Liver (tissue), 9 donors: ENCODE data around the gene CPA2. TPM values are rescaled to one million over a fixed set of nuclear protein-coding genes. Genes with fewer than 3 reads are reported as not detected.

Source experiments
- DNase-seq: peaks from one replicate; pipeline ENCODE4 v3.0.0-alpha.2; 2017; ENCODE audit warnings: low spot score
- H3K27ac ChIP-seq, 2 donors: one replicate each; pipeline ENCODE4 v1.7.0; 2013; ENCODE audit warnings: inconsistent platforms in 2 of 2, low read length in 2 of 2, control low read depth in 1 of 2, low read depth in 1 of 2, mild to moderate bottlenecking in 1 of 2
- H3K27me3 ChIP-seq, 4 donors: one replicate each; pipeline versions ENCODE4 v1.6.1 to v1.7.0; 2013; ENCODE audit warnings: low read length in 3 of 4, inconsistent platforms in 1 of 4, mild to moderate bottlenecking in 1 of 4, moderate library complexity in 1 of 4; ENCODE audit not compliant: control insufficient read depth in 4 of 4, insufficient read depth in 4 of 4
- H3K36me3 ChIP-seq, 4 donors: one replicate each; pipeline versions ENCODE4 v1.6.1 to v1.7.0; 2013; ENCODE audit warnings: low read length in 3 of 4, mild to moderate bottlenecking in 3 of 4, low read depth in 1 of 4, moderate library complexity in 1 of 4; ENCODE audit not compliant: control insufficient read depth in 4 of 4, insufficient read depth in 3 of 4
- H3K4me1 ChIP-seq, 4 donors: one replicate each; pipeline versions ENCODE4 v1.6.1 to v1.7.0; 2013; ENCODE audit warnings: low read length in 3 of 4, mild to moderate bottlenecking in 3 of 4, moderate library complexity in 1 of 4; ENCODE audit not compliant: control insufficient read depth in 4 of 4, insufficient read depth in 4 of 4
- H3K4me3 ChIP-seq, 3 donors: one replicate each; pipeline versions ENCODE4 v1.6.1 to v1.7.0; 2013; ENCODE audit warnings: low read length in 3 of 3, control low read depth in 1 of 3, low read depth in 1 of 3, mild to moderate bottlenecking in 1 of 3
- H3K9ac ChIP-seq, 2 donors: one replicate each; pipeline ENCODE4 v1.7.0; 2013; ENCODE audit warnings: low read length in 2 of 2, mild to moderate bottlenecking in 2 of 2, moderate library complexity in 2 of 2, control low read depth in 1 of 2, low read depth in 1 of 2
- H3K9me3 ChIP-seq, 4 donors: one replicate each; pipeline versions ENCODE4 v1.6.1 to v1.7.0; 2013; ENCODE audit warnings: low read length in 3 of 4; ENCODE audit not compliant: control insufficient read depth in 4 of 4
- EGR1 ChIP-seq, 2 donors: IDR thresholded peaks; 2 replicates each; pipeline ENCODE4 v1.6.1; 2016 to 2018; ENCODE audit warnings: antibody characterized with exemption in 2 of 2, low read depth in 2 of 2
- FOXA1 ChIP-seq: IDR thresholded peaks from 2 replicates; pipeline ENCODE4 v1.6.1; 2016; ENCODE audit warnings: antibody characterized with exemption
- FOXA2 ChIP-seq: IDR thresholded peaks from 2 replicates; pipeline ENCODE4 v1.6.1; 2016; ENCODE audit warnings: antibody characterized with exemption
- GABPA ChIP-seq, 2 donors: IDR thresholded peaks in 1 of 2; conservative IDR thresholded peaks in 1 of 2; 2 replicates each; pipeline ENCODE4 v1.6.1; 2016; ENCODE audit warnings: antibody characterized with exemption in 2 of 2, mild to moderate bottlenecking in 1 of 2, moderate library complexity in 1 of 2
- HNF4A ChIP-seq, 2 donors: conservative IDR thresholded peaks; 2 replicates each; pipeline ENCODE4 v1.6.1; 2016; ENCODE audit warnings: antibody characterized with exemption in 2 of 2, mild to moderate bottlenecking in 2 of 2
- HNF4G ChIP-seq: IDR thresholded peaks from 2 replicates; pipeline ENCODE4 v1.6.1; 2016; ENCODE audit warnings: antibody characterized with exemption
- JUND ChIP-seq, 2 donors: IDR thresholded peaks; 2 replicates each; pipeline ENCODE4 v1.6.1; 2016; ENCODE audit warnings: antibody characterized with exemption in 2 of 2
- NR2F2 ChIP-seq: IDR thresholded peaks from 2 replicates; pipeline ENCODE4 v1.6.1; 2016; ENCODE audit warnings: antibody characterized with exemption
- RAD21 ChIP-seq, 2 donors: IDR thresholded peaks; 2 replicates each; pipeline ENCODE4 v1.6.1; 2016; ENCODE audit warnings: antibody characterized with exemption in 2 of 2, mild to moderate bottlenecking in 2 of 2
- RXRA ChIP-seq, 2 donors: IDR thresholded peaks; 2 replicates each; pipeline ENCODE4 v1.6.1; 2017 to 2018; ENCODE audit warnings: antibody characterized with exemption in 2 of 2, mild to moderate bottlenecking in 1 of 2
- SP1 ChIP-seq: IDR thresholded peaks from 2 replicates; pipeline ENCODE4 v1.6.1; 2018; ENCODE audit warnings: antibody characterized with exemption, mild to moderate bottlenecking
- TAF1 ChIP-seq: conservative IDR thresholded peaks from 2 replicates; pipeline ENCODE4 v1.6.1; 2016; ENCODE audit warnings: antibody characterized with exemption, mild to moderate bottlenecking
- YY1 ChIP-seq: IDR thresholded peaks from 2 replicates; pipeline ENCODE4 v1.6.1; 2016; ENCODE audit warnings: antibody characterized with exemption, mild to moderate bottlenecking
- WGBS: extraction: QIAGEN DNeasy Blood & Tissue Kit; methylation state at CpG from one replicate; pipeline ENCODE4 v1.1.7; 2013; 5-methylcytosine and 5-hydroxymethylcytosine counted together
- polyA plus RNA-seq, 2 donors: library from polyadenylated mRNA; stranded (reverse) in 1 of 2; unstranded in 1 of 2; fragments of 200-250 nt in 1 of 2; fragments of >200 nt in 1 of 2; fragmentation: Nextera tagmentation in 1 of 2; extraction: Ambion mirVana in 1 of 2; gene quantifications; one replicate each; pipeline versions ENCODE4 v1.2.1 to v1.2.3, GENCODE V29; 2013 to 2015
- total RNA-seq, 2 donors: library from RNA; depleted of rRNA; stranded (reverse); fragments of >200 nt; gene quantifications; one replicate each; pipeline ENCODE4 v1.2.3, GENCODE V29; 2014
- TF ChIP-seq, protein P1 (sequence below): IDR thresholded peaks from 2 replicates; pipeline ENCODE4 v1.6.1; 2016; ENCODE audit warnings: antibody characterized with exemption
- TF ChIP-seq, protein P2 (sequence below): IDR thresholded peaks from 2 replicates; pipeline ENCODE4 v1.6.1; 2016; ENCODE audit warnings: antibody characterized with exemption
- TF ChIP-seq, protein P3 (sequence below): IDR thresholded peaks from 2 replicates; pipeline ENCODE4 v1.6.1; 2016; ENCODE audit warnings: antibody characterized with exemption
- TF ChIP-seq, protein P4 (sequence below): IDR thresholded peaks from 2 replicates; pipeline ENCODE4 v1.6.1; 2016; ENCODE audit warnings: antibody characterized with exemption, mild to moderate bottlenecking
- TF ChIP-seq, protein P5 (sequence below): fragments of 150-350 bp; IDR thresholded peaks from 2 replicates; pipeline ENCODE4 v1.5.1; 2017; ENCODE audit warnings: improper control_type of control experiment, low read depth, low read length; ENCODE audit not compliant: missing input control
- donor health status: healthy.
- donor health status: healthy.
- donor health status: healthy.
- donor health status: healthy.
- donor health status: healthy.

Gene CPA2
- total and polyA plus RNA-seq, 4 donors = not detected

DNA sequence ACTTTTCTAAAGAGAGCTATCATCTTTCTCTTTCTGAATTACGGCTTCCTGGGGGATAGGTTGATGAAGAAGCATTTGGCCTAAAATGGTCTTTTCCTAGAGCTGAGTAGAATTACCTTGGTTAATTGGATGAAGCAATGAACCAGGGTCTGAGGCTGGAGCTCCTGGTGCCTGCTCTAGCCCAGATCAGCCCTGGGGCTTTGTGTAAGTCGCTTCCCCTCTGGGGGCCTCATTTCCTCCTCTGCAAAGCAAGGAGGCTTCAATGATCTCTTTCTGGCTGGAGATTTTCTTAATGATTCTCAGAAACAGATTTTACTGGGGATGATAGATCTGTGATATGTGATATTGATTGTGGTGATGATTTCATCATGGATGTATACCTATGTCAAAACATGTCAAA, 3.5 kb upstream of the CPA2 start:
- H3K9ac ChIP-seq = no peak overlapping the region
- no peak for DNase-seq
- no peaks in the 10 kb centered on the region for H3K27me3 ChIP-seq
- TF ChIP-seq, protein P1, sequence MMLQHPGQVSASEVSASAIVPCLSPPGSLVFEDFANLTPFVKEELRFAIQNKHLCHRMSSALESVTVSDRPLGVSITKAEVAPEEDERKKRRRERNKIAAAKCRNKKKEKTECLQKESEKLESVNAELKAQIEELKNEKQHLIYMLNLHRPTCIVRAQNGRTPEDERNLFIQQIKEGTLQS = no peak
- TF ChIP-seq FOXA2 (no peak), EGR1 (IDR thresholded peaks at IDR 0.05; ENCODE audit: low read depth in 2 of 2) (no peak), FOXA1 (no peak), SP1 (no peak), RXRA (IDR thresholded peaks at IDR 0.05) (no peak), JUND (IDR thresholded peaks at IDR 0.05) (no peak), HNF4G (no peak), HNF4A (conservative IDR thresholded peaks at IDR 0.05) (no peak), NR2F2 (no peak), GABPA (IDR thresholded peaks at IDR 0.05 in 1 of 2, conservative IDR thresholded peaks at IDR 0.05 in 1 of 2) (no peak), RAD21 (IDR thresholded peaks at IDR 0.05) (no peak), YY1 (no peak)
- TF ChIP-seq, protein P2, sequence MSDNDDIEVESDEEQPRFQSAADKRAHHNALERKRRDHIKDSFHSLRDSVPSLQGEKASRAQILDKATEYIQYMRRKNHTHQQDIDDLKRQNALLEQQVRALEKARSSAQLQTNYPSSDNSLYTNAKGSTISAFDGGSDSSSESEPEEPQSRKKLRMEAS = no peak
- TF ChIP-seq, protein P3, sequence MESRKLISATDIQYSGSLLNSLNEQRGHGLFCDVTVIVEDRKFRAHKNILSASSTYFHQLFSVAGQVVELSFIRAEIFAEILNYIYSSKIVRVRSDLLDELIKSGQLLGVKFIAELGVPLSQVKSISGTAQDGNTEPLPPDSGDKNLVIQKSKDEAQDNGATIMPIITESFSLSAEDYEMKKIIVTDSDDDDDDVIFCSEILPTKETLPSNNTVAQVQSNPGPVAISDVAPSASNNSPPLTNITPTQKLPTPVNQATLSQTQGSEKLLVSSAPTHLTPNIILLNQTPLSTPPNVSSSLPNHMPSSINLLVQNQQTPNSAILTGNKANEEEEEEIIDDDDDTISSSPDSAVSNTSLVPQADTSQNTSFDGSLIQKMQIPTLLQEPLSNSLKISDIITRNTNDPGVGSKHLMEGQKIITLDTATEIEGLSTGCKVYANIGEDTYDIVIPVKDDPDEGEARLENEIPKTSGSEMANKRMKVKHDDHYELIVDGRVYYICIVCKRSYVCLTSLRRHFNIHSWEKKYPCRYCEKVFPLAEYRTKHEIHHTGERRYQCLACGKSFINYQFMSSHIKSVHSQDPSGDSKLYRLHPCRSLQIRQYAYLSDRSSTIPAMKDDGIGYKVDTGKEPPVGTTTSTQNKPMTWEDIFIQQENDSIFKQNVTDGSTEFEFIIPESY = no peak
- TF ChIP-seq, protein P4, sequence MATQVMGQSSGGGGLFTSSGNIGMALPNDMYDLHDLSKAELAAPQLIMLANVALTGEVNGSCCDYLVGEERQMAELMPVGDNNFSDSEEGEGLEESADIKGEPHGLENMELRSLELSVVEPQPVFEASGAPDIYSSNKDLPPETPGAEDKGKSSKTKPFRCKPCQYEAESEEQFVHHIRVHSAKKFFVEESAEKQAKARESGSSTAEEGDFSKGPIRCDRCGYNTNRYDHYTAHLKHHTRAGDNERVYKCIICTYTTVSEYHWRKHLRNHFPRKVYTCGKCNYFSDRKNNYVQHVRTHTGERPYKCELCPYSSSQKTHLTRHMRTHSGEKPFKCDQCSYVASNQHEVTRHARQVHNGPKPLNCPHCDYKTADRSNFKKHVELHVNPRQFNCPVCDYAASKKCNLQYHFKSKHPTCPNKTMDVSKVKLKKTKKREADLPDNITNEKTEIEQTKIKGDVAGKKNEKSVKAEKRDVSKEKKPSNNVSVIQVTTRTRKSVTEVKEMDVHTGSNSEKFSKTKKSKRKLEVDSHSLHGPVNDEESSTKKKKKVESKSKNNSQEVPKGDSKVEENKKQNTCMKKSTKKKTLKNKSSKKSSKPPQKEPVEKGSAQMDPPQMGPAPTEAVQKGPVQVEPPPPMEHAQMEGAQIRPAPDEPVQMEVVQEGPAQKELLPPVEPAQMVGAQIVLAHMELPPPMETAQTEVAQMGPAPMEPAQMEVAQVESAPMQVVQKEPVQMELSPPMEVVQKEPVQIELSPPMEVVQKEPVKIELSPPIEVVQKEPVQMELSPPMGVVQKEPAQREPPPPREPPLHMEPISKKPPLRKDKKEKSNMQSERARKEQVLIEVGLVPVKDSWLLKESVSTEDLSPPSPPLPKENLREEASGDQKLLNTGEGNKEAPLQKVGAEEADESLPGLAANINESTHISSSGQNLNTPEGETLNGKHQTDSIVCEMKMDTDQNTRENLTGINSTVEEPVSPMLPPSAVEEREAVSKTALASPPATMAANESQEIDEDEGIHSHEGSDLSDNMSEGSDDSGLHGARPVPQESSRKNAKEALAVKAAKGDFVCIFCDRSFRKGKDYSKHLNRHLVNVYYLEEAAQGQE = no peak
- TF ChIP-seq, protein P5, sequence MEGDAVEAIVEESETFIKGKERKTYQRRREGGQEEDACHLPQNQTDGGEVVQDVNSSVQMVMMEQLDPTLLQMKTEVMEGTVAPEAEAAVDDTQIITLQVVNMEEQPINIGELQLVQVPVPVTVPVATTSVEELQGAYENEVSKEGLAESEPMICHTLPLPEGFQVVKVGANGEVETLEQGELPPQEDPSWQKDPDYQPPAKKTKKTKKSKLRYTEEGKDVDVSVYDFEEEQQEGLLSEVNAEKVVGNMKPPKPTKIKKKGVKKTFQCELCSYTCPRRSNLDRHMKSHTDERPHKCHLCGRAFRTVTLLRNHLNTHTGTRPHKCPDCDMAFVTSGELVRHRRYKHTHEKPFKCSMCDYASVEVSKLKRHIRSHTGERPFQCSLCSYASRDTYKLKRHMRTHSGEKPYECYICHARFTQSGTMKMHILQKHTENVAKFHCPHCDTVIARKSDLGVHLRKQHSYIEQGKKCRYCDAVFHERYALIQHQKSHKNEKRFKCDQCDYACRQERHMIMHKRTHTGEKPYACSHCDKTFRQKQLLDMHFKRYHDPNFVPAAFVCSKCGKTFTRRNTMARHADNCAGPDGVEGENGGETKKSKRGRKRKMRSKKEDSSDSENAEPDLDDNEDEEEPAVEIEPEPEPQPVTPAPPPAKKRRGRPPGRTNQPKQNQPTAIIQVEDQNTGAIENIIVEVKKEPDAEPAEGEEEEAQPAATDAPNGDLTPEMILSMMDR = no peak
- H3K36me3 ChIP-seq = no peaks in the 10 kb centered on the region
- WGBS = 55% methylated on average over 2 of the region's 2 CpGs
- no peak overlapping the region for H3K4me3 ChIP-seq
- no peaks in the 10 kb centered on the region for H3K4me1 ChIP-seq
- peaks cover 1 to 14% (median 4%) of the 10 kb centered on the region in 4 donors for H3K9me3 ChIP-seq
- no peak overlapping the region for H3K27ac ChIP-seq

DNA sequence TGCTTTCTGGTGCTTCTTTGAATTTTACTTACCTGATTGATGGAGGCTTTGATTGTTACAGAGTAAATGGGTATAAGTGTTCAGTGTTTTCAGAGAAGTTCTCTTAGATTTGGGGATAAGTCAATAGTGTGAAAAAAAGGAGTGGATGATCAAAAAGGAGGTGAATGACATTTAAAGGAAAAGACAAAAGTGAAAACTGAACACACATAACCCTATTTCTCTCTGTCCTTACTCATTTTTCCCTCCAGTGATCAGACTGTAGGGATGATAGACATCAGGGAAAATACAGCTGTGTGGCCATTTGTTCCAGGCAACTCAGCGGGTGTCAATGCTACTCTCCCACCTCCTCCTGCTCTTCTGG, 278 bp downstream of the CPA2 start:
- no peak for DNase-seq
- Histone ChIP-seq H3K4me3 (no peak overlapping the region), H3K27me3 (no peaks in the 10 kb centered on the region), H3K9ac (no peak overlapping the region), H3K27ac (no peak overlapping the region), H3K4me1 (no peaks in the 10 kb centered on the region), H3K9me3 (peaks cover 0 to 3% (median under 1%) of the 10 kb centered on the region in 4 donors), H3K36me3 (no peaks in the 10 kb centered on the region)
- WGBS = 85% methylated on average over 1 of the region's 1 CpG
- TF ChIP-seq NR2F2 (no peak), YY1 (no peak), TAF1 (no peak), GABPA (IDR thresholded peaks at IDR 0.05 in 1 of 2, conservative IDR thresholded peaks at IDR 0.05 in 1 of 2) (no peak), EGR1 (IDR thresholded peaks at IDR 0.05; ENCODE audit: low read depth in 2 of 2) (no peak), FOXA1 (no peak), RAD21 (IDR thresholded peaks at IDR 0.05) (no peak), FOXA2 (no peak), HNF4G (no peak), RXRA (IDR thresholded peaks at IDR 0.05) (no peak), HNF4A (conservative IDR thresholded peaks at IDR 0.05) (no peak), SP1 (no peak), JUND (IDR thresholded peaks at IDR 0.05) (no peak)
- TF ChIP-seq, protein P1 = no peak
- TF ChIP-seq, protein P2 = no peak
- TF ChIP-seq, protein P4 = no peak
